D721Med (cell line): ENCODE results near the gene PKIG.

Source experiments
- DNase-seq: peaks from one replicate; pipeline ENCODE4 v3.0.0; 2011; ENCODE audit warnings: low spot score; ENCODE audit not compliant: insufficient read length
- FAIRE-seq: peaks from 2 replicates; lab custom pipeline; 2011; peaks lifted over from hg19 to GRCh38; lab: Jason Lieb, UNC
- TF ChIP-seq, protein P1 (sequence below): IDR thresholded peaks from 2 replicates; pipeline ENCODE4 v1.5.1; 2012; ENCODE audit warnings: mild to moderate bottlenecking, control low read depth; ENCODE audit not compliant: insufficient read depth; ENCODE audit errors: missing control alignments

PKIG gene

GRCh38 chr20:44594730-44595129 lies 12.4 kb downstream of the PKIG start:
- FAIRE-seq (no peak), DNase-seq (no peak)
- TF ChIP-seq, protein P1, sequence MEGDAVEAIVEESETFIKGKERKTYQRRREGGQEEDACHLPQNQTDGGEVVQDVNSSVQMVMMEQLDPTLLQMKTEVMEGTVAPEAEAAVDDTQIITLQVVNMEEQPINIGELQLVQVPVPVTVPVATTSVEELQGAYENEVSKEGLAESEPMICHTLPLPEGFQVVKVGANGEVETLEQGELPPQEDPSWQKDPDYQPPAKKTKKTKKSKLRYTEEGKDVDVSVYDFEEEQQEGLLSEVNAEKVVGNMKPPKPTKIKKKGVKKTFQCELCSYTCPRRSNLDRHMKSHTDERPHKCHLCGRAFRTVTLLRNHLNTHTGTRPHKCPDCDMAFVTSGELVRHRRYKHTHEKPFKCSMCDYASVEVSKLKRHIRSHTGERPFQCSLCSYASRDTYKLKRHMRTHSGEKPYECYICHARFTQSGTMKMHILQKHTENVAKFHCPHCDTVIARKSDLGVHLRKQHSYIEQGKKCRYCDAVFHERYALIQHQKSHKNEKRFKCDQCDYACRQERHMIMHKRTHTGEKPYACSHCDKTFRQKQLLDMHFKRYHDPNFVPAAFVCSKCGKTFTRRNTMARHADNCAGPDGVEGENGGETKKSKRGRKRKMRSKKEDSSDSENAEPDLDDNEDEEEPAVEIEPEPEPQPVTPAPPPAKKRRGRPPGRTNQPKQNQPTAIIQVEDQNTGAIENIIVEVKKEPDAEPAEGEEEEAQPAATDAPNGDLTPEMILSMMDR, result no peak

DNA sequence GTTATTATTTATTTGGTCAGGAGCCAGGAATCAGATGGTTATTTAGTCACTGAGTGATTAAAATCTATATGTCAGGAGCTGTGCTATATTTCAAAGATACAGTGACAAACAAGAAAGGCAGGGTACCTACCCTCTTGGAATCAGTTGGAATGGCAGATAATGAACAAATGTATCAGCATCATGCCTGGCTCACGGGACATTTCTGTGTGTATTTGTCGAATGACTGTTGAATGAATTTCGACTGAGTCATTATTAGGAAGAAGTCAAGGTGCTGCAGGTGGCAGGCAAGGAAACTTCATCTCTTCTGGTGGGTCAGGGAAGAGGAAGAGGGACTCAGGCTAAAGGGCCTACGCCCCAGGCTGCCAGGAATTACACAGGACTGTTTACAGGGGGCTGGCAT lies 13.6 kb downstream of the PKIG start:
- no peak for DNase-seq

DNA sequence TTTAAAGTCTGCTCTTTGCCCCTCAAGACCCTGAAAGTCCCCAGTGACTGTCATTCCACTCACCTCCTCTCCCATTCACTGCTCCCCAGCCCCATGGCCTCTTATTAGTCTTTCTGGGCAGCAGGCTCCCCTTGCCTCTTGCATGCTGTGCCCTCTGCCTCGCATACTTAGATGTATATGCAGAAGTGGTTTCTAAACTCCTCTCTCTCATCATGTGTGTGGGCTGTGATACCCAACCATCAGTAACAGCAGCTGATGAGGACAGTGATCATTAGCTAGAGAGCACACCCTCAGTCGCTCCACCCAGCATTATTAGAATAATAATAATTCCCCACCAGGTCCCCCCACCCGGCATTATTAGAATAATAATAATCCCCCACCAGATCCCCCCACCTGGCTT lies 14.5 kb downstream of the PKIG start:
- no peak for FAIRE-seq

More for the DNA sequence above, 13.6 kb downstream of the PKIG start:
- TF ChIP-seq, protein P1, result no peak
- FAIRE-seq, result no peak

DNA sequence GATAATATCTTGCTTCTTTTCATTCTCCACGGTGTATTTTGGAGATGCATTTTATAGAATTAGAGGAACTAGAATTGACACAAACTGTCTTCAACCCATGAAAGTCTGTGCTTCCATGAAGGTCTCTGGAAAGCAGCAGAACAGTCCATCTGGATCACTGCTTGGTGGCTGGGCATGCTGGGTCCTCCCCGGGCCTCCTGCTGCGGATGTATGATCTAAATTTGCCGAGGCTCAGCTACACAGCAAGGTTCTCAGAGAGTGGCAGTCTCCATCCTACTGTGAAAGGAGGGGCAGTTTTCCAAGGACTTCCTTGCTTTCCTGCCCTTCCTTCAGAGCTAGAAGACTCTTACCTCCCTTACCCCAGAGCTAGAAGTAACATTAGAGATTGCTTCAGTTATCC lies 15.1 kb downstream of the PKIG start:
- TF ChIP-seq, protein P1, result no peak
- DNase-seq, result no peak
- no peak for FAIRE-seq

More for the DNA sequence above, 14.5 kb downstream of the PKIG start:
- TF ChIP-seq, protein P1, result no peak
- DNase-seq, result no peak

GRCh38 chr20:44597930-44598329 lies 15.6 kb downstream of the PKIG start:
- no peak for DNase-seq
- FAIRE-seq, result no peak
- TF ChIP-seq, protein P1, result no peak

- DNase-seq, result no peak
- no peak for FAIRE-seq
- TF ChIP-seq, protein P1, result no peak
These were observed 16.3 kb downstream of the PKIG start for GRCh38 chr20:44598423-44599305.

DNA sequence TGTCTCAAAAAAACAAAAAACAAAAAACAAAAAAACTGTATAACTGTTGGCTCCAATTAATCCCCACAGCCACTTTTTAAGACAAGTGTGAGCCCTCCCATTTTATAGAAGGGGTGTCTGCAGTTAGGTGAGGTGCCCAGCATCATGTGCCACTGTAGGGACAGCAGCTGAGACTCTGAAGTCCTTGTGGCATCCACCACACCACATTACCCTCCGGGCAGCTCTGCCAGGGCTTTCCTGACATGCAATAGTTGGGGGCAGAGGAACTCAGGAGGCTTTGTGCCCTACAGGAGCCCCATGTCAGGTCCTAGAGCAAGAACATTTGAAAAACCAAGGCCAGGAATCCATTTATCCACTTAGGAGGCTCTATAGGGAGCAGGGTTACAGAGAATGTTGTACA lies 17.3 kb downstream of the PKIG start:
- TF ChIP-seq, protein P1, result no peak
- DNase-seq (no peak), FAIRE-seq (no peak)
